Esophagus (tissue), 2 donors: Measurements from ENCODE around the gene EXOC6B. TPM values are rescaled to one million over a fixed set of nuclear protein-coding genes. Genes with fewer than 3 reads are reported as not detected.

ENCODE experiments used
- H3K27ac ChIP-seq, 2 donors: one replicate each; pipeline ENCODE4 v1.5.1; 2013; ENCODE audit warnings: low read depth in 2 of 2, mild to moderate bottlenecking in 2 of 2, inconsistent platforms in 1 of 2, low read length in 1 of 2, moderate library complexity in 1 of 2
- H3K27me3 ChIP-seq, 2 donors: one replicate each; pipeline ENCODE4 v1.6.1; 2013; ENCODE audit warnings: low read length in 2 of 2, control low read depth in 1 of 2, mild to moderate bottlenecking in 1 of 2; ENCODE audit not compliant: insufficient read depth in 2 of 2, control insufficient read depth in 1 of 2
- H3K36me3 ChIP-seq, 2 donors: one replicate each; pipeline ENCODE4 v1.6.1; 2013; ENCODE audit warnings: low read length in 1 of 2; ENCODE audit not compliant: control insufficient read depth in 2 of 2, insufficient read depth in 2 of 2
- H3K4me1 ChIP-seq, 2 donors: one replicate each; pipeline ENCODE4 v1.6.1; 2013; ENCODE audit warnings: low read length in 1 of 2; ENCODE audit not compliant: control insufficient read depth in 2 of 2, insufficient read depth in 2 of 2
- H3K4me3 ChIP-seq, 2 donors: one replicate each; pipeline ENCODE4 v1.5.1; 2013; ENCODE audit warnings: low read length in 2 of 2, mild to moderate bottlenecking in 2 of 2, low read depth in 1 of 2, moderate library complexity in 1 of 2
- H3K9me3 ChIP-seq, 2 donors: one replicate each; pipeline ENCODE4 v1.6.1; 2013; ENCODE audit warnings: mild to moderate bottlenecking in 2 of 2, low read depth in 1 of 2, low read length in 1 of 2, moderate library complexity in 1 of 2; ENCODE audit not compliant: control insufficient read depth in 2 of 2, insufficient read depth in 1 of 2
- WGBS, 2 donors: extraction: QIAGEN DNeasy Blood & Tissue Kit; methylation state at CpG; one replicate each; pipeline ENCODE4 v1.1.7; 2013; 5-methylcytosine and 5-hydroxymethylcytosine counted together
- polyA plus RNA-seq, 2 donors: library from polyadenylated mRNA; stranded (reverse); fragments of 200-250 nt; gene quantifications; one replicate each; pipeline ENCODE4 v1.2.3, GENCODE V29; 2013
- donor health status: healthy with polysubstance abuse.
- donor health status: Bipolar disorder and iron deficiency.

The EXOC6B gene
- polyA plus RNA-seq, 2 donors: 6.0 to 8.4 TPM

GRCh38 chr2:72222829-72223564 lies 602.8 kb downstream of the EXOC6B start:
- Histone ChIP-seq H3K4me3 (no peak overlapping the region), H3K9me3 (no peaks in the 10 kb centered on the region), H3K27ac (no peak overlapping the region), H3K36me3 (no peaks in the 10 kb centered on the region), H3K27me3 (no peaks in the 10 kb centered on the region), H3K4me1 (no peaks in the 10 kb centered on the region)
- WGBS, 2 donors: 68 to 69% methylated on average over 3 of the region's 3 CpGs

- H3K4me1 ChIP-seq: no peaks in the 10 kb centered on the region
- H3K4me3 ChIP-seq: no peak overlapping the region
- 75 to 77% methylated on average over 2 of the region's 2 CpGs for WGBS, 2 donors
- H3K27ac ChIP-seq: no peak overlapping the region
- H3K27me3 ChIP-seq: no peaks in the 10 kb centered on the region
- no peaks in the 10 kb centered on the region for H3K36me3 ChIP-seq
- no peaks in the 10 kb centered on the region for H3K9me3 ChIP-seq
These were observed 605.7 kb downstream of the EXOC6B start for GRCh38 chr2:72220170-72220569.

- whole genome bisulfite sequencing, 2 donors: 60 to 62% methylated on average over 4 of the region's 4 CpGs
- Histone ChIP-seq H3K9me3 (no peaks in the 10 kb centered on the region), H3K27ac (peak overlapping the region; percentile 48 to 52), H3K4me1 (peaks cover 0 to 5% of the 10 kb centered on the region in 2 donors), H3K27me3 (no peaks in the 10 kb centered on the region), H3K4me3 (no peak overlapping the region), H3K36me3 (no peaks in the 10 kb centered on the region)
These were observed 611.2 kb downstream of the EXOC6B start for GRCh38 chr2:72214429-72215143.

- Histone ChIP-seq H3K36me3 (no peaks in the 10 kb centered on the region), H3K27ac (no peak overlapping the region), H3K4me1 (peaks cover 0 to 5% of the 10 kb centered on the region in 2 donors), H3K4me3 (no peak overlapping the region), H3K9me3 (no peaks in the 10 kb centered on the region), H3K27me3 (no peaks in the 10 kb centered on the region)
- WGBS, 2 donors: 81 to 91% methylated on average over 1 of the region's 1 CpG
These were observed 613.4 kb downstream of the EXOC6B start for GRCh38 chr2:72212486-72212855.

- H3K27ac ChIP-seq: peak overlapping the region; percentile 60 to 76
These were observed 613.9 kb downstream of the EXOC6B start for GRCh38 chr2:72211777-72212485.

GRCh38 chr2:72211350-72211749 lies 614.5 kb downstream of the EXOC6B start:
- Histone ChIP-seq H3K27ac (peak overlapping the region; percentile 35 to 60), H3K27me3 (no peaks in the 10 kb centered on the region), H3K9me3 (no peaks in the 10 kb centered on the region), H3K36me3 (no peaks in the 10 kb centered on the region), H3K4me3 (no peak overlapping the region), H3K4me1 (peaks cover 0 to 5% of the 10 kb centered on the region in 2 donors)
- 58 to 61% methylated on average over 2 of the region's 2 CpGs for WGBS, 2 donors

More at GRCh38 chr2:72211777-72212485, 613.9 kb downstream of the EXOC6B start:
- Histone ChIP-seq H3K4me1 (peaks cover 0 to 5% of the 10 kb centered on the region in 2 donors), H3K9me3 (no peaks in the 10 kb centered on the region), H3K4me3 (no peak overlapping the region), H3K36me3 (no peaks in the 10 kb centered on the region), H3K27me3 (no peaks in the 10 kb centered on the region)
- 81 to 82% methylated on average over 2 of the region's 2 CpGs for WGBS, 2 donors

- peak overlapping the region in 1 of 2 donors; percentile 40 for H3K27ac ChIP-seq
- H3K4me1 ChIP-seq: peaks cover 0 to 5% of the 10 kb centered on the region in 2 donors
- H3K9me3 ChIP-seq: no peaks in the 10 kb centered on the region
- whole genome bisulfite sequencing, 2 donors: 61 to 62% methylated on average over 2 of the region's 2 CpGs
- no peaks in the 10 kb centered on the region for H3K36me3 ChIP-seq
- H3K4me3 ChIP-seq: no peak overlapping the region
- no peaks in the 10 kb centered on the region for H3K27me3 ChIP-seq
These were observed 615.4 kb downstream of the EXOC6B start for GRCh38 chr2:72210470-72210869.

GRCh38 chr2:72208225-72208624 lies 617.6 kb downstream of the EXOC6B start:
- Histone ChIP-seq H3K4me1 (peaks cover 0 to 7% of the 10 kb centered on the region in 2 donors), H3K27ac (no peak overlapping the region), H3K27me3 (no peaks in the 10 kb centered on the region), H3K4me3 (no peak overlapping the region), H3K9me3 (no peaks in the 10 kb centered on the region), H3K36me3 (no peaks in the 10 kb centered on the region)
- WGBS, 2 donors: 94 to 98% methylated on average over 1 of the region's 1 CpG

GRCh38 chr2:72207334-72207733 lies 618.5 kb downstream of the EXOC6B start:
- WGBS, 2 donors: 87 to 89% methylated on average over 2 of the region's 2 CpGs
- peaks cover 0 to 7% of the 10 kb centered on the region in 2 donors for H3K4me1 ChIP-seq
- H3K27me3 ChIP-seq: no peaks in the 10 kb centered on the region

More at GRCh38 chr2:72207334-72207733, 618.5 kb downstream of the EXOC6B start:
- H3K9me3 ChIP-seq: no peaks in the 10 kb centered on the region
- no peak overlapping the region for H3K4me3 ChIP-seq
- no peak overlapping the region for H3K27ac ChIP-seq
- no peaks in the 10 kb centered on the region for H3K36me3 ChIP-seq
